Stimulated activated CD8-positive, alpha-beta memory T cell treated with anti-CD3 and anti-CD28 coated beads, Interleukin-12 subunit alpha, Interleukin-12 subunit beta, amount 100 ng/mL, for 1 hour (primary cell): ENCODE results near the gene NTMT1.

Experiments
- DNase-seq: peaks from one replicate; pipeline ENCODE4 v3.0.0-alpha.2; 2020; ENCODE audit warnings: low read depth

The NTMT1 gene

GRCh38 chr9:129678844-129679243 is 52.9 kb downstream of the NTMT1 start:
- no peak for DNase-seq

- DNase-seq: no peak
Observed at GRCh38 chr9:129679537-129679936, 53.6 kb downstream of the NTMT1 start.

- DNase-seq: no peak
Observed at GRCh38 chr9:129681924-129682323, 56.0 kb downstream of the NTMT1 start.

GRCh38 chr9:129682381-129682780 is 56.4 kb downstream of the NTMT1 start:
- no peak for DNase-seq

- no peak for DNase-seq
Observed at GRCh38 chr9:129685220-129685932, 59.4 kb downstream of the NTMT1 start.
